SK-N-MC (cell line): ENCODE measurements around the gene SPECC1.

Experiments
- DNase-seq: peaks from one replicate; pipeline ENCODE4 v3.0.0-alpha.2; 2011; ENCODE audit warnings: low read depth, low spot score
- H3K27ac ChIP-seq: fragments of 200-600 bp; sonication (generic); 2 replicates; pipeline ENCODE4 v1.5.1; 2016; ENCODE audit warnings: mixed run types
- H3K36me3 ChIP-seq: fragments of 200-600 bp; sonication (generic); 2 replicates; pipeline ENCODE4 v1.6.1; 2017; ENCODE audit warnings: antibody characterized with exemption, low read length, mixed read lengths; ENCODE audit not compliant: insufficient read depth
- H3K4me3 ChIP-seq: fragments of 200-600 bp; sonication (generic); 2 replicates; pipeline ENCODE4 v1.5.1; 2016
- H3K9ac ChIP-seq: fragments of 200-600 bp; sonication (generic); 2 replicates; pipeline ENCODE4 v1.8.0; 2017; ENCODE audit warnings: mixed run types, mixed read lengths; ENCODE audit not compliant: insufficient read length
- H3K9me3 ChIP-seq: fragments of 200-600 bp; sonication (generic); 2 replicates; pipeline ENCODE4 v1.6.1; 2017; ENCODE audit warnings: low read depth, mild to moderate bottlenecking, antibody characterized with exemption, low read length, moderate library complexity, mixed read lengths
- EZH2 ChIP-seq: fragments of 200-600 bp; sonication (generic); IDR thresholded peaks from one replicate; pipeline ENCODE4 v1.6.1; 2017; ENCODE audit warnings: antibody characterized with exemption
- FOXP2 ChIP-seq: optimal IDR thresholded peaks from 2 replicates; pipeline ENCODE3; 2011; ENCODE audit warnings: mild to moderate bottlenecking, moderate library complexity; ENCODE audit not compliant: insufficient read depth; ENCODE audit errors: extremely low read length, control extremely low read depth
- POLR2AphosphoS5 ChIP-seq: IDR thresholded peaks from 2 replicates; pipeline ENCODE4 v1.6.1; 2012; ENCODE audit warnings: mild to moderate bottlenecking, low read depth, low read length, borderline replicate concordance

The SPECC1 gene

DNA sequence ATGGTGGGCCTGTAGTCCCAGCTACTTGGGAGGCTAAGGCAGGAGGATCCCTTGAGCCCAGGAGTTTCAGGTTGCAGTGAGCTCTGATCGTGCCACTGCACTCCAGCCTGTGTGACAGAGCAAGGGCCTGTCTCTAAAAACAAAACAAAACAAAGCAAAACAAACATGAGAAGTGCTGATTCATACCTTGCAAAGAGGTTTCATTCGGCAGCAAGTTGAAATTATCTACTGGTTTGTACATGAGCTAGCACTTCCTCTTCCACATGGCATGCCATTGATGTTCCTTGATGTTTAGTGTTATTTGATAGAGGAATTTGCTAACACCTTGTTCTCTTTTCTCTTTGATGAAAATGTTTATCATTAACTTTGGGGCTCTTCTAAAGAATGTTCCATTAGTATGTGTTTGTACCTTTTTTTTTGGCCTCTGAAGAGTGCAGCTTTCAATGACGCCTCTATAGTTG lies 50.6 kb downstream of the SPECC1 start:
- Histone ChIP-seq H3K9me3 (no peaks in the 10 kb centered on the region), H3K4me3 (no peak overlapping the region), H3K27ac (no peak overlapping the region), H3K9ac (no peak overlapping the region), H3K36me3 (no peaks in the 10 kb centered on the region)
- DNase-seq: no peak
- TF ChIP-seq POLR2AphosphoS5 (no peak), EZH2 (no peak), FOXP2 (no peak)

DNA sequence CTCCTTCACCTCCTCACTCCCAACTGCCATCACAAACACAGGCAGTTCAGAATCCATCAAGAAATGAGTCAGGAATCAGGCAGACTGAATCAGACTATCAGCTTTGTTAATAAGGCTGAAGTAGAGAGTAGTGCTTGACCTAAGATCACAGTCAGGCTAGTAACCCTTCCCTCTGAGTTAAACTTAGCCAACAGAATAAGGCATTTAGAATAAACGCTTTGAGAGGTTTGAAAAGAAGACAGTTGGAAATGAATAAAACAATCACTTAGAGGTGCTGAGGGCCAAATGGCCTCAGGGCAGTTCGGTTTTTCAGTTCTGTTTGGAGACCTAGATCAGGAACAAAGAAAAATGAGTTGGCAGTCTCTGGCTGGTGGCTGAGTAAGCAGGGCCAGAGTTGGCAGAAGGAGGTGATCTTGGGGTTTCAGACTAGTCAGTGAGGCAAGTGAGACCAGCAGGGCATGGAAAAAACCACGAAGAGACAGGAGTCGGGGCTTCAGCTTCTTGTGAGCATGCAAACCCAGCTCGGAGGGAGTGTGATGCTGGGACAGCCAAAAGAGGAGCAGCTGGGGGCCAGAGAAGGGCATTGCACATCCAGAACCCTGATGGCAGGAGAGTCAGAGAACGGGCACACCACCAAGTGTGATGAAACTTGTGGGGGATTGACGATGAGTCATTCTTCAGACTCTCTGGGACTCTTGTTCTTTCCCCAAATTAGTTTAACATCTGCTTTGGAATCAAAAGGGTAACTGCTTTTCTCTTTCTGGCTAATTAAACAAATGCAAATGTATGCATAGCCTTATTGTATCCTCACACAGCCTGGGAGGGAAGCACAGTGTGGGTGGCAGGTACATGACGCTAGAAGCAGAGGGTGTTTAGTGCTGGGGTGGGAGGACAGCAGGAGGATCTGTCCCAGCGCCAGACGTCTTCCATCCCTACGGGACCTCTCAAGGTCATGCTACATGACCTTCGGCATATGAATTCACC lies 54.8 kb downstream of the SPECC1 start:
- no peak overlapping the region for H3K4me3 ChIP-seq
- H3K9ac ChIP-seq: no peak overlapping the region
- no peaks in the 10 kb centered on the region for H3K36me3 ChIP-seq
- no peak overlapping the region for H3K27ac ChIP-seq
- no peaks in the 10 kb centered on the region for H3K9me3 ChIP-seq
- DNase-seq: no peak
- TF ChIP-seq POLR2AphosphoS5 (no peak), EZH2 (no peak), FOXP2 (no peak)

DNA sequence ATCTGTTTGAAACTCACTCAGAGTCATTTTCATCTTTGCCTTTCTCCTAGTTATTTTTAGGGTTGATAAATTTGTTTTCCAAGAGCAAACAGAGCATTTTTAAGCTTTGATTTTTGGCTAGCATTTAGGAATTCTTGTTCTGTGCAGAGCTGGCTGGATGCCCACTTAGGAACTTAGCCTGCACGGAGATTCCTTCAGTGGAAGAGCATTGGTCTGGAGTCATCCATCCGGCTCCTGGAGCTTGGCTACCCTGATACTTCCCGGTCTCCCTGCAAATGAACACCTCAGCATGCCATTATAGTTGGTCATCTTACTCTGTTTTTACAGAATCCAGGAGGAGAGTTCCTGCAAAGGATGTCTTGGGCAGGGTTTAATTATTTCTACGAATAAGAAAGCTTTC lies 57.1 kb downstream of the SPECC1 start:
- Histone ChIP-seq H3K36me3 (no peaks in the 10 kb centered on the region), H3K4me3 (no peak overlapping the region), H3K27ac (no peak overlapping the region), H3K9me3 (no peaks in the 10 kb centered on the region), H3K9ac (no peak overlapping the region)
- no peak for DNase-seq
- TF ChIP-seq FOXP2 (no peak), EZH2 (no peak)

DNA sequence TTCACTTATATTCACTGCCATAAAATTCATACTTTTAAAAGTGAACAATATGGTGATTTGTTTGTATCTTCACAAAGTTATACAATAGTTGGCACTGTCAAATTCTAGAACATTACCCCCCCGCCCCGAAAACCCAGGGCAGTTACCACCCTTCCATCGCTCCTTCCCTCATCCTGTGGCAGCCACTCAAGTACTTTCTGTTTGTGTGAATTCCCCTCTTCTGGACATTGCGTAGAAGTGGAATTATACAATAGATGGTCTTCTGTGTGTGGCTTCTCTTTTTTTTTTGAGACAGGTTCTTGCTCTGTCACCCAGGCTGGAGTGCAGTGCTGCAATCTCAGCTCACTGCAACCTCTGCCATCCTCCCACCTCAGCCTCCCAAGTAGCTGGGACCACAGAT lies 58.6 kb downstream of the SPECC1 start:
- Histone ChIP-seq H3K9me3 (no peaks in the 10 kb centered on the region), H3K27ac (no peak overlapping the region), H3K36me3 (no peaks in the 10 kb centered on the region), H3K9ac (no peak overlapping the region), H3K4me3 (no peak overlapping the region)
- DNase-seq: no peak
- TF ChIP-seq FOXP2 (no peak), POLR2AphosphoS5 (no peak), EZH2 (no peak)

DNA sequence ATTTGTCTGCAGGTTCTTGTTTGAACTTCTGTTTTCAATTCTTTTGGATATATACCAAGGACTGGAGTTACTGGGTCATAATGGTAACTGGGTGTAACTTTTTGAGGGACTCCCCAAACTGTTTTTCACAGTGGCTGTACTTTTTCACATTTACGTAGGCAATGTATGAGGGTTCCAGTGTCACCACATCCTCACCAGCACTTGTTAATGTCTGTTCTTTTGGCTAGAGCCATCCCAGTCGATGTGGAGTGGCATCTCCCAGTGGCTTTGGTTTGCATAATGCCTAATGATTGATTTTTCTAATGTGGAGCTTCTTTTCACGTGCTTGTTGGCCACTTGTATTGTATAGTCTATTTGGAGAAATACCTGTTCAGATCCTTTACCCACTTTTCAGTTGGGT lies 59.3 kb downstream of the SPECC1 start:
- no peak overlapping the region for H3K27ac ChIP-seq
- no peak overlapping the region for H3K9ac ChIP-seq
- no peak for DNase-seq
- no peak overlapping the region for H3K4me3 ChIP-seq
- TF ChIP-seq POLR2AphosphoS5 (no peak), FOXP2 (no peak), EZH2 (no peak)
- H3K36me3 ChIP-seq: no peaks in the 10 kb centered on the region
- H3K9me3 ChIP-seq: no peaks in the 10 kb centered on the region

DNA sequence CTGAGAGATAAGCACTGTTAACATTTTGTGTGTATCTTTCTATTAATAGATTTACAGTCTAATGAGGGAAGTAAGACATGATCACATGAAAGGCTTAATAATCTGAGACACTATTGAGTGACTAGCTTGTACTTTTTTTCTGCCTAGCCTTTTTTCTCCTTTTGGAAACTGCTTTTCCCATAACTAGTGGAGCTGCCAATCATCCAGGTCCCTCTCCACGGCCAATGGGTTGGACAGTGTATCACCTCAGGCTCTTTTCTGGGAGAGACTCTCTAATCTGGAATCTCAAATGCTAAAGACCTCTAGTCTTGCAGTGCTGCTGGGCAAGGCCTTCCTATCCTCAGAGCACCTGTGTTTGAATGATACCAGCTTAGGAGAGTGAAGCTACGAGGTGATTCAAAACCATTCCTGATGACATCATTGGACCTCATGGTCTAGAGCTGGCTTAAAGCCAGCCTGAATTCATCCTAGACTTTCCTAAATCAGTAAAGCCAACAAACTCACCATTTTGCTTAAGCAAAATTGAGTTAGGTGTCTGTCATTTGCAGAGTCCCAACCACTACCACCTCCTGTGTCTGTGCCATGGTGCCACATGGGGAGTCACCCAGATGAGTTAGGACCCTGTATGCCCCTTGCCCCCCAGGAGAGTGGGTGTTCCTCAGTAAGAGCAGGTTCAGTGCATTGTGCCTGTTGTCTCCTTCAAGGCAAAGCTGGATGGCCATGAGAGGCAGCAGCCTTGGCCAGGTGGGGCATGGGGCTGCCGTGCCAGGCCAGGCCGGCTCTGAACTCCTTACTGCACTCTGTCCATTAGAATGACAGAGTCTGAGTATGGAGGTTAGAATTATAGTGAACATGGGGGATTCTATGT lies 62.9 kb downstream of the SPECC1 start:
- H3K4me3 ChIP-seq: no peak overlapping the region
- DNase-seq: no peak
- TF ChIP-seq EZH2 (no peak), POLR2AphosphoS5 (no peak)
- H3K9me3 ChIP-seq: no peaks in the 10 kb centered on the region
- no peak overlapping the region for H3K27ac ChIP-seq
- no peak overlapping the region for H3K9ac ChIP-seq
- no peaks in the 10 kb centered on the region for H3K36me3 ChIP-seq

DNA sequence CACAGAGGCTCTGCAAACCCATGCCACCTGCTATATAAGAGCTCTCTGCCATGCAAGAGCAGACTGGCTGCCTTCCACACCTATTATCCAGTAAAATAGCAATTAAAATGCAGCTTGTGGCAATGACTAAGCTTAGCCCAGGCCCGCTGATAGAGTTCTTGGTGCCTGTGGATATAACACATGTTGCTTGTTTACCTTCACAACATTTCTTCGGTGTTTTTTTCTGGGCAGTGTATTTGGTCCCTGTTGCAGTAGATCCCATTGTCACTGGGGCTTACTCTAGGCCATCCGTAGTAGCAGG lies 63.5 kb downstream of the SPECC1 start:
- Histone ChIP-seq H3K9me3 (no peaks in the 10 kb centered on the region), H3K36me3 (no peaks in the 10 kb centered on the region), H3K27ac (no peak overlapping the region), H3K9ac (no peak overlapping the region), H3K4me3 (no peak overlapping the region)
- TF ChIP-seq POLR2AphosphoS5 (no peak), EZH2 (no peak), FOXP2 (no peak)
- no peak for DNase-seq
